ENCODE results near the gene PNLIP. TPM values are rescaled to one million over a fixed set of nuclear protein-coding genes. Genes with fewer than 3 reads are reported as not detected.
A peak's percentile ranks its signal among the peaks of the same experiment; 100 is the strongest.

Gene PNLIP
- total RNA-seq, 1 experiment from 2014 or later = 1.5 TPM

DNA sequence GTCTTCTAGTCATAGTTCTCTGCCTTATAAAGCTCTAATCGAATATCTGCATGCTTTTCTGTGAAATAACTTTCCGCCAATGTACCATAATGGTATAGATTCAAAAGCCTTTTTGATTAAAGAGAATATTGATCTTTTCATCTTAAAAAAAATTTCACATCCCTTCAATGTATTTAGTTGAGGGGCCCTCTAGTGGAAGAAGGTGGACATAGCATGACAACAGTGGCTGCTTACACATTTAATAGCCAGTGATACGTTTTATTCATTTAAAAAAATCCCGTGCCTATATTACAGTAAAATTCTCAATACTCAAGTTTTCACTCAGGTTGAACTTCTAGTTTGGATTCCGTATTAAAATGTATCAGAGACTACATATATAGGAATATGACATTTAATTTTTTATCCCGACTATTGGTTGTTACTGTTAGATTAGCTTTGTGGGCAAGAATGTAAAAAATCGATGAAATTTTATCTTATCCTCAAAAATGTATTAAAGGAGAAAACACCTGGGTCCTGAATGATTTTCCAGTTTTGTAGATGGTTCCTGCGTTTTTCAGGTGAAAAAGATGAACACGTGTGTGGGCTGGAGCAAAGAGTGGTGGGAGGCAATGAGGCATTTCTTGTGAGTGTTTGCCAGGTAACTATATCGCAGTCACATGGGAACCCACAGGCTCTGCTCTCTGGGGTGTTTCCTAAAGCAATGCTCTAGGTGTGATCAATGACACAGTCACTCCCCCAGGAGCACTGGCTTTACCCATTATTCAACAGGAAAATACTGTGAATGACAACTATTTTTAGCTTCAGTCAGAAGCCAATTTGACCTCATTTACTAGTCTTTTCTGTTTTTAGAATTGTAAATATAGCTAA, 24.1 kb upstream of the PNLIP start:
- Histone ChIP-seq H3K27ac (ENCODE audit: low read length) (no peak overlapping the region), H3K4me1 (ENCODE audit: control insufficient read depth, insufficient read depth, low read length) (no peaks in the 10 kb centered on the region), H3K4me3 (ENCODE audit: low read depth in 2 of 2, low read length in 2 of 2) (no peak overlapping the region), H3K9me3 (ENCODE audit: control insufficient read depth, insufficient read depth, low read depth, low read length) (no peaks in the 10 kb centered on the region), H3K27me3 (ENCODE audit: control insufficient read depth, insufficient read depth, low read length) (peaks cover 26% of the 10 kb centered on the region), H3K36me3 (ENCODE audit: control insufficient read depth, insufficient read depth, low read length) (no peaks in the 10 kb centered on the region)
- BruUV-seq (replicated peaks) = no TSS peak
- CTCF ChIA-PET = interaction anchor here (0.7 to 0.8 kb wide), 2 partner anchors 53 to 689 kb away, joined by 3 to 4 read pairs; no protein-coding TSS in a partner anchor
- POLR2A ChIA-PET = no interaction called here
- no peak for TF ChIP-seq REST (IDR thresholded peaks at IDR 0.05; ENCODE audit: insufficient read depth in 1 of 2, low read depth in 2 of 2, low read length in 1 of 2)
- no peak for TF ChIP-seq TCF7L2 (IDR thresholded peaks at IDR 0.05; ENCODE audit: low read depth, low read length)
- TF ChIP-seq, protein P1, sequence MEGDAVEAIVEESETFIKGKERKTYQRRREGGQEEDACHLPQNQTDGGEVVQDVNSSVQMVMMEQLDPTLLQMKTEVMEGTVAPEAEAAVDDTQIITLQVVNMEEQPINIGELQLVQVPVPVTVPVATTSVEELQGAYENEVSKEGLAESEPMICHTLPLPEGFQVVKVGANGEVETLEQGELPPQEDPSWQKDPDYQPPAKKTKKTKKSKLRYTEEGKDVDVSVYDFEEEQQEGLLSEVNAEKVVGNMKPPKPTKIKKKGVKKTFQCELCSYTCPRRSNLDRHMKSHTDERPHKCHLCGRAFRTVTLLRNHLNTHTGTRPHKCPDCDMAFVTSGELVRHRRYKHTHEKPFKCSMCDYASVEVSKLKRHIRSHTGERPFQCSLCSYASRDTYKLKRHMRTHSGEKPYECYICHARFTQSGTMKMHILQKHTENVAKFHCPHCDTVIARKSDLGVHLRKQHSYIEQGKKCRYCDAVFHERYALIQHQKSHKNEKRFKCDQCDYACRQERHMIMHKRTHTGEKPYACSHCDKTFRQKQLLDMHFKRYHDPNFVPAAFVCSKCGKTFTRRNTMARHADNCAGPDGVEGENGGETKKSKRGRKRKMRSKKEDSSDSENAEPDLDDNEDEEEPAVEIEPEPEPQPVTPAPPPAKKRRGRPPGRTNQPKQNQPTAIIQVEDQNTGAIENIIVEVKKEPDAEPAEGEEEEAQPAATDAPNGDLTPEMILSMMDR (IDR thresholded peaks at IDR 0.05) = peak; percentile 90; the same call in 1 of the 2 replicates
- peak; percentile 7 for DNase-seq (ENCODE audit: low read depth, low spot score)
- intact Hi-C loops (cut with micrococcal nuclease; ENCODE audit: unreplicated experiment) (loop anchor here (2.0 kb wide), 1 partner anchor 77 kb away; no protein-coding TSS in a partner anchor), in situ Hi-C loops (cut with HindIII; ENCODE audit: low pct_unique_long_range_greater_than_20kb, low sequenced_read_pairs) (no loop called here)
- ATAC-seq = no peak

DNA sequence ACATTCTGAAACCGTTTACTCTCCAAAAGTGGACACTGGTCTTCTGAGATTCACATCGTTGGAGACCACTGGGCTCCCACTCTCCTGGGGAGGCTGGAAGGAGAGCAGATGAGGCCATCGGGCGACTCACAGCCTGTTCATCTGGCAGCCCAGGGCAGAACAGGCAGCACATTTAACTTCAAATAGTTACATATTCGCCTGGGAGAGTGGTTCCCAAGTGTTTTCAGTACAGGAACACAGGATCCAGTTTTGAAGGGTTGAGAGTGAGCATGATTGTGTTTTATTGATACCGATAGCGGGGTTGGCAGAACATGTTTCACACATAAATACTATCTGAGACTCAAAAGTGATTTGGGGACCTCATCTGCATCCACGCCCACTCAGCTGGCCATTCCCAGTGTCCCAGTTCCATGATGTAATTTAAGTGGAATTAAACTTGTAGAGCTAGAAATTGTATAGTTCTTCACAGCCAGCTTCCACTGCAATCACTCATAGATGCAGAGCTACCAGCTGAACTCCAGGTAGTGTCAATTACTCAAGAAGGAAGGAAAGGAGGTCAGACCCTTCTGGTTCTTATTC, 22.8 kb upstream of the PNLIP start:
- Histone ChIP-seq H3K36me3 (ENCODE audit: control insufficient read depth, insufficient read depth, low read length) (no peaks in the 10 kb centered on the region), H3K9me3 (ENCODE audit: control insufficient read depth, insufficient read depth, low read depth, low read length) (no peaks in the 10 kb centered on the region), H3K4me1 (ENCODE audit: control insufficient read depth, insufficient read depth, low read length) (no peaks in the 10 kb centered on the region), H3K27ac (ENCODE audit: low read length) (no peak overlapping the region), H3K4me3 (ENCODE audit: low read depth in 2 of 2, low read length in 2 of 2) (no peak overlapping the region), H3K27me3 (ENCODE audit: control insufficient read depth, insufficient read depth, low read length) (peaks cover 26% of the 10 kb centered on the region)
- DNase-seq (ENCODE audit: low read depth, low spot score) (no peak), ATAC-seq (no peak)
- CTCF ChIA-PET = no interaction called here
- no TSS peak for BruUV-seq (replicated peaks)
- no peak for TF ChIP-seq POLR2AphosphoS5 (IDR thresholded peaks at IDR 0.05; ENCODE audit: low read depth, low read length)
- TF ChIP-seq, protein P1 (IDR thresholded peaks at IDR 0.05) = no peak
- TF ChIP-seq TCF7L2 (IDR thresholded peaks at IDR 0.05; ENCODE audit: low read depth, low read length) = no peak
- TF ChIP-seq REST (IDR thresholded peaks at IDR 0.05; ENCODE audit: insufficient read depth in 1 of 2, low read depth in 2 of 2, low read length in 1 of 2) = no peak
- no peak for TF ChIP-seq SIN3A (IDR thresholded peaks at IDR 0.05; ENCODE audit: borderline replicate concordance, insufficient read depth, low read depth, low read length)
- intact Hi-C loops (cut with micrococcal nuclease; ENCODE audit: unreplicated experiment) = loop anchor here (2.0 kb wide), 1 partner anchor 78 kb away; no protein-coding TSS in a partner anchor
- POLR2A ChIA-PET = no interaction called here
- in situ Hi-C loops (cut with HindIII; ENCODE audit: low pct_unique_long_range_greater_than_20kb, low sequenced_read_pairs) = no loop called here
